Activated T-helper 9 cell treated with anti-CD3 and anti-CD28 coated beads, Interleukin-2, amount 50 U/mL, for 16 hours (primary cell): Measurements from ENCODE around the gene RDH16.
"Not testable (repeated sequence)": the region's sequence is repeated elsewhere in the genome, so short reads cannot be mapped to it uniquely, and the experiment has no call there.

Experiments used
- DNase-seq: peaks from one replicate; pipeline ENCODE4 v3.0.0-alpha.2; 2020; ENCODE audit warnings: low read depth

RDH16 gene

DNA sequence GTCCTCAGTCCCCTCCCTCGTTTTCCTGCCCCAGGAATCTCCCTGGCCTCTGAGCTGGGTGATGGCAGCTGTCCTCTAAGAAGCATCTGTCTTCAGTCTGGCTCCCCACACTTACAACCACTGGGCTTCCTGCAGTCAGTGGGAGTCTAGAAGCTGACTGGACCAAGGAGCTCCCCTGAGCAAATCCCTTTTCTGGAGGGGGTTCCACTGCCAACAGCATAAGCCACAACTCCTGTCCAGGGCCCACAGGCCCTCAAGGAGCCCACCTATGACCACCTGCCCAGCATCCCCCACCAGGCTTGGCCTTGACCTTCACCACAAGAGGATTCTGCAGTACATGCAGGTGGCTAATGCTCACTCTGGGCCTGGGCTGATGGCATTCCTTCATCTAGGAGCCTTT, 4.1 kb downstream of the RDH16 start:
- DNase-seq = no peak

DNA sequence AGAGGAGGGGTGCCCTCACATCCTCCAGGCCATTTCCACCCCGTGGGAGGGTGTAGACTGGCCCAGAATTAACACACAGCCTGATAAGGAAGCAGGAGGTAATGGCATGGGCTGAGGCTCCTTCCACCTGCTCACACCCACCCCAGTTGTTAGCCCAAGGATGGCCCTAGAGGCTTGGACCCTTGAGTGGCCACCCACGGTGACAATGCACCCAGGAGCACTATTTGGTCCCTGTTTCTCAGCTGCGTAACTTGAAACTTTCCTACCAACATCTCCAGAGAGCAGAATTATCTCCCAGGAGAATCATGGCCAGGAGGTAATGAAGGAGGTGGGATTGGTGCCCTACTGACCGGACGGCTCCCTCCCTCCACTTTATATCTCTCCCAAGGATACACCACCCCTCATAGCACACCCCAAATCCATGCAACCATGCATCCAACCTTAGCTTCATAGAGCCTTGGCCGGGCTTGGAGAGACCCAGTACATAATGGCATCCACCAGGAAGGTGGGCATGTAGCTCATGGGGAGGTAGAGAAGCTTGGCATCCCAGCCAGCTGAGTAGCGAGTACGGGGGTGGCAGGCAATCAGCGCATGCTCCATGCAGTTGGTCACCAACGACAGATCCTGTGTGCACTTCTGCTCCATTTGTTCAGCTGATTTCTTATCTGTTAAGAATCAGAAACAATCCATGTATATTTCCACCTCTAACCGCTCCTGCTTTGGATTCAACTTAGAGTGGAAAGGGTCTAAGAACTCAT, 5.6 kb downstream of the RDH16 start:
- no peak for DNase-seq

DNA sequence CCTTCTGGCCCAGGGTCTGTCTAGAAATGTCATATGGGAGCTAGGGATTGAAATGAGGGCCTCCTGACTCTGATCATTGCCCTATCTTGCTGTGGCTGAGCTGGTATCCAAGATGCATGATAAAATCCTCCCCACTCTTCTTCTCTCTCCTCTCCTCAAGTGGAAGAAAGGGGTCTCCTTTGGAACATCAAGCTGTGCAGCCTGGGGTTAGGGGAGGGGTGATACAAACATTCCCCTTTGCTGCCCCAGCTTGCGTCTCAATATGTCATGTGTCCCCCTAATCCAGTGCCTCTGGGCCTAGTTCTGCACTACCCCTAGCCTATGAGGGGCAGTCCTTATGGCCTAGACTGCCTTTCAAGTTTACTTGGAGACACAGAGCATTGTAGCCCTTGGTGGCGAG, 8.5 kb downstream of the RDH16 start:
- DNase-seq = no peak

DNA sequence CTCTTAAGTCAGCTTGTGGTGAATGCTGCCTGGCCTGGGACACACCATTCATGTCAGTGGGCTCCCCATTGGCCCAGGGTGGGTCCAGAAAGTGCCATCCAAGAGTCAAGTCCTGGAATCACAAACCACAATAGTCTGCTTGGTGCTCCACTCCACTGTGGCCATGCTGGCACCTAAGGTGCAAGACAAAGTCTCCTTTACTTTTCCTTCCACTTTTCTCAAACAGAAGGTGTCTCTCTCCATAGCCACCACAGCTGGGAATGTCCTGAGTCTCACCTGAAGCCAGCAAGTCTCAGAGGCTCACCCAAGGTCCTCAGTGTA, 9.0 kb downstream of the RDH16 start:
- DNase-seq = no peak

DNA sequence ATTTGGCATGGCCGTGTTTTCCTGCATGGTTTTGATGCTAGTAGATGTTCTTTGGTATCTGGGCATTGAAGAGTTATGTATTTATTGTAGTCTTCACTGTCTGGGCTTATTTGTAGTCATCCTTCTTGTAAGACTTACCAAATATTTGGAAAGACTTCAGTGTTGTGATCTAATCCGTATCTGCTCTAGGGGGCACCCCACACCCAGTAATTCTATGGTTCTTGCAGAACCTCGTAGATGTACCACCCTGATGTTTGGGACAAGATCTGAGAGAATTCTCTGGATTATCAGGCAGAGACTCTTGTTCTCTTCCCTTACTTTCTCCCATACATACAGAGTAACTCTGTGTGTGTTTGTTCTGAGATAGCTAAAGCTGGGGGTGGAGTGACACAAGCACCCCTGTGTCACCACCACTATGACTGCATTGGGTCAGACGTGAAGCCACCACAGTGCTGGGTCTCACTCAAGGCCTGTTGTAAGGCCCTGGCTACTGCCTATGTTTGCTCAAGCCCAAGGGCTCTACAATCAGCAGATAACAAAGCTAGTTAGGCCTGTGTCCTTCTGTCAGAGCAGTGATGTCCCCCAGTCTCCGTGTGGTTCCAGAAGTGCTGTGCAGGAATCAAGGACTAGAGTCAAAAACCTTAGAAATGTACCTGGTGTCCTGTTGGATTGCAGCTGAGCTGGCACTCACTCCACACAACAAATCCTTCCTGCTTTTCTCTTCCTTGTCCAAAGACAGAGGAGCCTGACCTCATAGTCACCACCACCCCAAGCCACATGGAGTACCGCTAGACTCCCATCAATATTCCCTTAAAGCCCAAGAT, 9.6 kb downstream of the RDH16 start:
- no peak for DNase-seq

DNA sequence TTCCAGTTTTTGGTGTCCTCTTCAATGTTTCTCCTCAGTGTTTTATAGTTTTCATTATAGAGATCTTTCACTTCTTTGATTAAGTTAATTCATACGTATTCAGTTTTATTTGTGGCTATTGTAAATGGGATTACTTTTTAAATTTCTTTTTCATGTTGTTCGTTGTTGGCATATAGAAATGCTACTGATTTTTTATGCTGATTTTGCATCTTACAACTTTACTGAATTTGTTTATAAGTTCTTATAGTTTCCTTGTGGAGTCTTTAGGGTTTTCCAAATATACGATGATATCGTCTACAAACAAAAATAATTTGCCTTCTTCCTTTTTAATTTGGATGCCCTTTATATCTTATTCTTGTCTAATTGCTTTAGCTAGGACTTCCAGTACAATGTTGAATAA, 13.5 kb downstream of the RDH16 start:
- DNase-seq = no peak

DNA sequence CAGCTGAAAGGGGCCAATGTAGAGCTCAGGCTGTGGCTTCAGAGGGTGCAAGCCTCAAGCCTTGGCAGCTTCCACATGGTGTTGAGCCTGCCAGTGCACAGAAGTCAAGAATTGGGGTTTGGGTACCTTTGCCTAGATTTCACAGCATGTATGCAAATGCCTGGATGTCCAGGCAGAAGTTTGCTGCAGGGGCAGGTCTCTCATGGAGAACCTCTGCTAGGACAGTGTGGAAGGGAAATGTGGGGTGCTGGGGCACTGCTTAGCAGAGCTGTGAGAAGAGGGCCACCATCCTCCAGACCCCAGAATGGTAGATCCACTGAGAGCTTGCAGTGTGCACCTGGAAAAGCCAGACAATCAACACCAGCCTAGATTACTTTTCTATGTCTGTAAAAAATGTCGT, 14.0 kb downstream of the RDH16 start:
- DNase-seq = not testable (repeated sequence)

DNA sequence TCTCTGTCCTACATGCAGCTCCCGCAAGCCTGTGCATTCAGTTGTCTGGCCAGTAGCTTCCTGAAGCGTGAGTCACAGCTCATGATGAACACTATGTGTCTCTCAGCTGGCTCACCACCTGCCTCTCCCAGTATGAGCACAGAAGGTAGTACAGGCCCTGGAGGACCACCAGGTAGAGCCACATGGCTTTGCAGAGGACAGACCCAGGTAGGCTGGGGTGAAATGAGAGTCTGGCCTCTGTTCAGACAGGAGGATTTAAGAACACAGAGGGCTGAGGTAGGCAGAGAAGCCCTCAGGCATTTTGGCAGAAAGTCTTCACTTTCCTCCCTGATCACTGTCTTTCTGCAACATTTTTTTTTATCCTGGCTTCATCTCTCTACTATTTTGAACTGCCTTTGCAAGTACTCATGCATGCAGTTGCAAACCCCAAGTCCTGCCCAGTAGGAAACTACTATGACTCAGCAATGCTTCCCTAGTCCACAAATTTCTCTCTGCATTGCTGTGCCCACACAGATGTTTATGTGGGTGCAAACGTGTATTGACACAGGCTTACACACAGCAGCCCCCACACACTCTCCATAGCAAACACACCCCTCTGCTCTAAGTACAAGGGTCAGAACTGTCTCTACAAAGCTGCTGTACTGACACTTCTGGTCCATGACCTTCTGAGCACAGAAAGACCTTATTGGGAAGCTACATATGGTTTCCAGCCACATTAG, 15.9 kb downstream of the RDH16 start:
- no peak for DNase-seq

DNA sequence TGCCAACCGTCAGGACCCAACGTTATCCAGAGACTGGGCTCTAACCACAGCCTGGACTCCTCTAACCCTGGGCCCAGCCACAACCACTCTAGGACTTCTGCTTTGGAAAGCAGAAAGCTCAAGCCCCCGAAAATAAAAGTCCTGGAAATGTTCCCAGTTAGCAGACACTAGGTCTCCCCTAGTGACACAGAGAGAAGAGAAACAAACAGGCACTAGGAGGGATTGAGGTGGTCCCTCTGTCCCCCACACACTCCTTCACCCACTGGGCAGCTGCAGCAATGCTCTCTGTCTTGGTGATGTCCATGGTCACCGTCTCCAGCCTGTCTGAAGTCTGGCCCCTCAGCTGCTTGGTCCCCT, 16.5 kb downstream of the RDH16 start:
- not testable (repeated sequence) for DNase-seq

DNA sequence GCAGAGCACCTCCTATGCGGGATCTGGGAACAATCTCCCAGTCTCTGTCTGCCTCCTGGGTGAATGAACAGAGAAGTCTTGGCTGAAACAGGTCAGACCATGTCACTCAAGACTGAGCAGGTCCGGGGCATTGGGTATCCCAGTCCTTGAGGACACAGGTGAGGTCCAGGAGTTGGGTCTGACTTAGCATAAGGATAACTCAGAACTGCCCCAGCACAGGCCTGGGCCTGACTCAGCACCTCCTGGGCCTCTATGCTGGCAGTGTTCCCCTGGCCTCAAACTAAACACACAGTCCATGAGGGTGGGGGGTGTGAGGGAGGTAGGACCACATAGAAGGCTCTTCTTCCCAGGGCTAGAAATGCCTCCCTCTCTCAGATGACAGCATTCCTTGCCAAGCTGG, 21.7 kb downstream of the RDH16 start:
- DNase-seq = no peak

DNA sequence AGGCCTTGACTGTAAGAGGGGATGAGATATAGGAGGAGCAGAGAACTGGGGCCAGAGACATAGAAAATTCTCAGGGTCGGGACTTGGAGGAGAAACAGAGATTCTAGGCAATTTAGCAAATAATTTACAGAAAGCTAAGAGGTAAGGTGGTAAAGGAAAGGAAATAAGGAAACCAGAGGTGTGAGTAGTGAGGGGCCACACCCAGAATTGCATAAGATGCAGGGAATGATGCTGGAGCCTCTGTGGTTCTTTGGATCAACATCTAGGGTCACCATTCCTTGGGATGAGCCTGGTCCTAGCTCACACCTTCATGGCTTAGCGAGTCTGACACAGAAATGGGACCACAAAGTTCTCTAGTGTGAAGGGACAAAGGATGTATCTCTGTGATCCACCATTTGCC, 22.3 kb downstream of the RDH16 start:
- no peak for DNase-seq

DNA sequence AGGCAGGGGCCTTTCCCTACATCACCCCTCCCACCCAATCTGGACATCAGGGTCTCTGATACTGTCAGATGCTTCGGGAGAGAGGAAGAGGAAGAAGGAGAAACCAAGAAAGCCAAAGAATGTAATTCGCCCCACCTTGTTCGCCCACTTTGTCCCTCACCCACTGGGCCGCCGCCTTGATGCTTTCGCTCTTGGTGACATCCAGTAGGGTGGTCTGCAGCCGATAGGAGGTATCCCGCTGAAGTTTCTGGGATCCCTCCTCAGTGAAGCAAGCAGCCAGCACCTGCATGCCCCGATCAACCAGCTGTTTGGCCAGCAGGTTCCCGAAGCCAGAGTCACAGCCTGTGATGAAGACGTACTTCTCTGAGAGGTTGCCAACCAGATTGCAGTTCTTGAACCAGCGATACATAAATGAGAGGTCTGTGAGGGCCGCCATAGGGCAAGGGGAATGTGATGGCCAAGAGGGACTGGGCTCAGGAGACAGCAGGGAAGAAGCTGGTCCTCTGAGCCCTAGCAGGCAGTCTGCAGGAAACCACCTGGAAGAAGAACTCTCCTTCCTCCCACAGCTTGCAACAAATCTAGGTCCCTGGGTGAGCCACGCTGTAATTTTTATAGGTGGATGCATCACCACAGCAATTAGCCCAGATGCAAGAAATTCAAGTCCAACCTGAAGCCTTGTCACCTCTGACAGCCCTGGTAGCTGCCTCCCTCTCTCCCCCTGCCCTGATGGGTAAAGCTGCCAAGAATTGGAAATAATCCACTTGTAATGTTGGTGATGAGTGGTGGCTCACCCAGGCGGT, 23.4 kb downstream of the RDH16 start, which contains the start of gene SDR9C7:
Gene SDR9C7, minus strand, starts transcription at position 583 of the 800 bp plus-strand sequence. Its CDS starts 147 bp downstream, at position 436.
- DNase-seq = no peak

DNA sequence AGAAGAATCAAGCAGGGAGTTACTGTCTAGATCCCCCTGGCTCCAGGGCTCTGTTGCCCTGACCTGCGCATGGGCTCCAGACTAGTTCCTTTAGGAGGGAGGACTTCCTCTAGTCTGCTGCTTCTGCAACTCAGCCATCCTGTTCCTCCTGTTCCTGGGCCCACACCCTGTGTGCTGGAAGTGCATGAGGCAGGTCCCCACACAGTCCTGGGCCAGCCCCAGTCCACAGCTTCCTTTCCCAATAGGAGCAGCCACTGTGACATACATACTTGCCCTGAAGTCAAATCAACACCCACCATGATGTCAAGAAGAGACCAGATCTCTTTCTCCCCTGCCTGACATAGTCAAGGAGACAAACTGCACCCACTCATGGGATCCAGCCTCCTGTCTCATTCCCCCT, 24.5 kb downstream of the RDH16 start:
- no peak for DNase-seq

DNA sequence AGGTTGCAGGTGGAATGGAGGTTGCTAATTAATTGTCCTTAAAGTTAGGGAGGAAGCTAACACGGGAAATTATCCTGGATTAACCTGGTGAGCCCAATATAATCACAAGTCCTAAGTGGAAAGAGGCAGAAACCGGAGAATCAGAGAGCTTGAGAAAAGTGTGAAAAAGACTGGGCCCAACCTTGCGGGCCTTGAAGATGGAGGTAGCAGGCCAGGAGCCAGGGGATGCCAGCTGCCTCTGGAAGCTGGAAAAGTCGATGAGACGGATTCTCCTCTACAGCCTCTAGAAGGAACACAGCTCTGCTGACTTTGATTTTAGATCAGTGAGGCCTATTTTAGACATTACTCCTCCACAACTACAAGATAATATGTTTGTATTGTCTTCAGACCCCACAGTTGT, 25.3 kb downstream of the RDH16 start:
- DNase-seq = no peak

DNA sequence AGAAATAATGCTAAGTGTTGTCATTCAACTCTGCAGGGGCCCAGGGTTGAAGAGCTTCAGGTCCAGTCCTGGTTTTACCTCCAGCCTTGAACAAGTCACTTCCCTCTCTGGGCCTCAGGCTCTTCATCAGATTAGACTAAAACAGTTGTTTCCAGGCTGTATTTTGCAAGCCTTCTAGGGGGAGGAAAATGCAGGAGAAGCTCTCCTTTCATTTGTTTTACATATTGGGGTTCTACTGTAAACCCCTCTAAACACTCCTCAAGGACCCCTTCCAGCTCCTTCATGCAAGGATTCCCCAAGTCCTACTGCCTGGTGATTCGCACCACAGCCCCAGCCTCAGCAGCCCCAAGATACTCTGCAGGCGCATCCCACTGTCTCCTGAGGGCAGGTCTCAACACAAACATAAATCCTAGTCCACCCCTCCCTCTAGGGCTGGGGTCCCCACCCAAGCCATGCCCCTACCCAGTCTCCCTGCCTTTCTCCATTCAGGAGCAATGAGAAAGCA, 25.9 kb downstream of the RDH16 start:
- no peak for DNase-seq

DNA sequence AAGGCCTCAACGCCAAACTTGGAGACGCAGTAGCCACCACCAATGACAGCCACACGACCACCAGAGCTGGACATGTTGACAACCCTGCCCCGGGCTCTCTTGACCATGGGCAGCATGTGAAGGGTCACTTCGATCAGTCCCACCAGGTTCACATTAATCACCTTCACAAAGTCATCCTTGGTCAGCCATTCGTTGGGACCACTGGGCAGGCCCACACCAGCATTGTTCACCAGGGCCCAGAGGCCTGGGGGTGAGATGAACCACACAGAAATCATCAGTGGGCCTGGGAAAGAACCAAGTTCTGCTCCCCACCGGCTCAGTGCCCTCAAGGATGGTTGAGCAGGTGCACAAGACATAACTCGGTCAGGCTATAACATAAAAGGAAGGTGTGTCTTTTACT, 27.2 kb downstream of the RDH16 start:
- no peak for DNase-seq

DNA sequence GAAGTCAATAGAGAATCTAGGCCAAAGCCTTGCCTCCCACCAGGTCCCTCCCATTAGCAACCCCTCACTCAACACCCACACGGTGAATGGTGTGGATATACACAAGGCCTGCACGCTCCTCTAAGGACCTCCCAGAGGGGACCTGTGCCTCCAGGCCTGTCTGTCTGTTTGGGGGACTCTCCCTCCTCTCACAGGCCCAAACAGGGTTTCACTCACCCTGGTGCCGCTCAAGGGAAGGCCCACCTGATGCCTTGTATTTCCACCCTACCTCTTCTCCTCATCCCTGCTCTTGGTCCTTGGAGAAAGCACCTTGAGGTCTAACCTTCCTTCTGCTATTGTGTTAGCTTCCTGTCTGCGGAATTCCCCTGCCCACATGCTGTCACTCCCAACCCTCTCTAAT, 27.6 kb downstream of the RDH16 start:
- DNase-seq = no peak

DNA sequence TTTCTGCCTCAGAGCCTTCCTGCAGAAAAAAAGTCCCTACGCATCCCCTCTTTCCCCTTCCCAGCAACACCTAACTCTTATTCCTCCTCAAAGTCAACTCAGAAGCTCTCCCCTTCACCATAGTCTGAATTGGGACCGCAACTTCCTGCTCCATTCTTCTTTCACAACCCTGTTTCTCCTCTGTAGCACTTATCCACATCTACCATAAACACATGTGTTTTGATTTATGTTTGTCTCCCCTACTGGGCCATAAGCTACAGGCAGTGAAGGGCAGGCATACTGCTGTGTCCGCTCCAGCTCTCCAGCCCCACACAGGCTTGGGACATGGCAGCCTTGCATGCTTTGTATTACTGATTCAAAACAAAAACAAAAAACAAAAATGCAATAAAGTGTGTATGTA, 29.1 kb downstream of the RDH16 start:
- no peak for DNase-seq

DNA sequence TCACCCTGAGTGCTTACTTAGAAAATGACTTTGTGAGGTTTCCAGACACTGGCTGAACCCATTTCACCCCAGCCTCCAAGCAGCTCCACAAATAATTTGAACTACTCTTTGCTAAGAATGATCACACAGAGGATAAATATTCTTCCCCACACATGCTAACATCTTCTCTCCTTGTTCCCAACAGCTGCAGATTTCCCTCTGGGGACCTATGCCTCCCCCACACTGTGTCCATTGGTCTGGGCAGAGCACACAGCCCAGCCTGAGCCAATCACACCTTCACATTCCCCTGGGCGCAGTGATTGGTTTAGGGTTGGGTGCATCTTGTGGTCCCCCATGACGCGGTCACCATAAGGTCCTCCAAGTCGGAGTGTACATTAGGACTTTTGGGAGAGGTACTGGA, 30.1 kb downstream of the RDH16 start:
- DNase-seq = no peak

DNA sequence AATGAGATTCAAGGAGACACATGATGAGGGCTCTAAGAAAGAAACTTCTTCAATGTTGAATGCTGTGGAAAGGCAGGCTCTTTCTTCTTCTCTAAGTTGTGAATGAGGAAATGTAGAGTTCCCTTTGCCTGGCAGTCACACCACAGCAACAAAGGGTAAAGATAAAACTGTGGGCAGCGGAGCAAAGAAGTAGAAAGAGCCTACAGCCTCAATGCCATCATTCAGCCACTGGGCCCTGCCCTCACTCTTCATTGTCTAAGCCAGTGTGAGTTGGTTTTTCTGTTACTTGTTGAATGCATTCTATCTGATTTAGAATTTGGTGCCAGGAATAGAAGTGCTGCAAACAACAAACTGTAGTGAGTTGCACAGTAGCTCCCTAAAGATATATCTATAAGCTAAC, 35.4 kb downstream of the RDH16 start:
- DNase-seq = no peak

DNA sequence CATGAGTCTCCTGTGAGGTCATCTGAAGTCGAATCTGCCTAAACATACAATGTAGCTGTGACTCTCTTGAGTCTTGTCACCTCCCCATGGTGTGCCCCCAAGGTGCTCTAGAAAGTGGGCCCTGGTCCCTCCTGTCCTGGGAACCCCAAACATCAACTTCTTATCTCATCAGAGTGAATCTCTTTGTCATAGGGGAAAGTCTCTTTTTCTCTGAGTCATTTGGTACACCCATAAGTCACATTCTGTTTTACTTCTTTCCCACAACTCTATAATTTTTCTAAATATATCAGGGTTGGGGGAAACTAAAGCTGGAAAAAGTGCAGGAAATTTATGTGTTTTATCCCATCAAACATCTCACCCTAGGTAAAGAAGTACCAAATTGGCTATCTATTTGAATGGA, 36.1 kb downstream of the RDH16 start:
- DNase-seq = no peak

DNA sequence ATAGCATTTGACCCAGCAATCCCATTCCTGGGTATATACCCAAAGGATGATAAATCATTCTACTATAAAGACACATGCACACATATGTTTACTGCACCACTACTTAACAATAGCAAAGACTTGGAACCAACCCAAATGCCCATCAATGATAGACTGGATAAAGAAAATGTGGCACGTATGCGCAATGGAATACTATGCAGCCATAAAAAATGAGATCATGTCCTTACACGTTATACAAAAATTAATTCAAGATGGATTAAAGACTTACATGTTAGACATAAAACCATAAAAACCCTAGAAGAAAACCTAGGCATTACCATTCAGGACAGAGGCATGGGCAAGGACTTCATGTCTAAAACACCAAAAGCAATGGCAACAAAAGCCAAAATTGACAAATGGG, 39.3 kb downstream of the RDH16 start:
- DNase-seq = not testable (repeated sequence)
